DLD1 (cell line): Measurements from ENCODE around the gene CSF3R.
"Not testable (repeated sequence)": the region's sequence is repeated elsewhere in the genome, so short reads cannot be mapped to it uniquely, and the experiment has no call there.

Source experiments
- in situ Hi-C: cut with HindIII; loops from 2 replicates; pipeline ENCODE4 v1.10.0; 2017; ENCODE audit warnings: low sequenced_read_pairs

Gene CSF3R

DNA sequence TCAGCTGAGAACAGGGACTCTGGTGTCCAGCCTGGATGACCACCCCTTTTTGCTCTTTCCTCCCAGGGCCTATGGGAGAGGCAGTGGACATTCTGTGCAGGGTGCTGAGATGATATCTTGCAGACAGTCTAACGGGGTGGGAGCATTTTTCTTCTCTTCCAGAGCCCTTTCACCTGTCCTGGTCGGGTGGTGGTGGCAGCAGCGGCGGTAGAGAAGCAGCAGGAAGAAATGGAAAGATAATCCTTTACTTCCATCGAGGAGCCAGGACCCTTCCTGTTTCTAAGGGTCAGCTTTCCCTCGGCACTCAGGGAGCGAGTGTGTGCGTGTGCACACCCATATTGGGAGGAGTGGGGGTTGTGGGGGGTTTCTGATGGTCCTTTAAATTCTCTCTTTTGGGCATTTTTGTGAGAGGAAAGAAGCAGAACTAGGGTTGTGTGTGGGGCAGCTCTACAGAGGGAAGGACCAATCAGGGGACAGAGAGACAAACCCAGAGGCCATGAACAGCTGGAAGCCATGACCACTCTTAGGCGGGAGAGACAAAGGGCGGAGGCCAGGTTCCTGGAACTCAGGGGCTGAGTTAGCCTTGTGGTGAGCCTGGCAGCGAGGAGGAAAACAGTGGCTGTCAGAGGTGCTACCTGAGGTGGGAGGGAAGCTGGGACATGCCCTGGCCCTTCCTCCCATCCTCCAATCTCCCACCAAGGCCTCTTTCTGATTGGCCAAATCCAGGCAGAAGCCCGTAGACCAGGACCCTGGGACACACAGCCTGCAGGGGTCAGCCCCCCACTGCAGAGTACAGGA is 31.2 kb upstream of the CSF3R start:
- in situ Hi-C loops: no loop called here

DNA sequence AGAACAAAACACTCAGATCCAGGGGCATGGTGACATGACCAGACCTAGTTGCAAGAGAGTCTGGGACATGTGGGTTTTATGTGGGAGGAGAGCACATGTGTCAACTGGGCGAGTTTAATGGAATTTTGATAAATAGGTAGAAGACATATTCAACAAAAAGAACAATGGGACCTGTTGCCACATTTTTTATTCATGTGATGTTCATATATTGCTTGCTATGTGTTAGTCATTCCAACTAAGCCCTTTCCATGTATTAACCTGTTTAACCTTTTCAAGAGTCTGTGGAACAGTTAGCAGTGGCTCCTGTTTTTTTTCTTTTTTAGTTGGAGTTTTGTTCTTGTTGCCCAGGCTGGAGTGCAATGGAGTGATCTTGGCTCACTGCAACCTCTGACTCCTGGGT is 30.1 kb upstream of the CSF3R start:
- in situ Hi-C loops: no loop called here

GRCh38 chr1:36511804-36512798 is 29.4 kb upstream of the CSF3R start:
- in situ Hi-C loops: no loop called here

DNA sequence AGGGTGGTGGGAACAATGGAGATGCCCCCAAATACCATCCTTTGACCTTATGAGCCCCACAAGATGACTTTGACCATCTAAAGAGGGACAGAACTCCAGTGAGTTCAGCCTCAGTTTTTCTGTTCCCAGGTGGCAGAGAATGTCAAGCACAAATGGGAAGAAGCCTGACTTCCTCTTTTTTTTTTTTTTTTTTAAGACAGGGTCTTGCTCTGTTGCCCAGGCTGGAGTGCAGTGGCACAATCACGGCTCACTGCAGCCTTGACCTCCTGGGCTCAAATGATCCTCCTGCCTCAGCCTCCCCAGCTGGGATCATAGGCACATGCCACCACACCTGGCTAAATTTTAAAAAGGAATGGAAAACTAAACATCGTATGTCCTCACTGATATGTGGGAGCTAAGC is 28.5 kb upstream of the CSF3R start:
- in situ Hi-C loops: not testable (repeated sequence)

GRCh38 chr1:36510418-36510817 is 27.7 kb upstream of the CSF3R start:
- in situ Hi-C loops: no loop called here

- in situ Hi-C loops: no loop called here
Observed at GRCh38 chr1:36508257-36508656, 25.5 kb upstream of the CSF3R start.

DNA sequence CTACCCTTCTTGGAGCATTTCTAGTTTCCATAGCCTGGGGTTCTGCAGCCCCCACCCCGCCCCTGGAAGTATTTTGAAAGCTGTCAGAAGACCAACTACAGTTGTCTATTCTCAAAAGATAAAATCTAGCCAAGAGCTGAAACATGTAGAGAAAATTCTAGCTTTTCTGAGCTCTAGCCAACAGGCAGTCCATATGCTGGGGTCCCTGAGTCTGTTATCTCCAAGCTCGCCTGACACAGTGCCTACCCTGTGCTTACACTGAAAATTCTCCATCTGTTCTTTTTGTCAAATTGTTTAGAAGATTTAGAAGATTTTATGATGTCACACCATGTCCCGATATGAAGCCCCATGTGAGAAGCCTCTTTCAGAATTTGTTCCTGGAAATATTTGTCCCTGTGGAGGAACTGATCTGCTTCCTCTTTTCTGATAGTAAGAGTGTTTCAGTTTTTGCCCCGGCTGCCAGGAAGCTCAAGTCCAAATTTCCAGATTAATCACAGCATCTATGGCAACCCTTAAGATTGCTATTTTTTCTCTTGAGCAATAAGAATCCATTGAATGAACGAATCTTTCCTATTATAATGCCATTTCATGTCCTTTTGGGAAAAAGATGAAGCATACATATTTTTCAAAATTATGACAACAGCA is 23.7 kb upstream of the CSF3R start:
- in situ Hi-C loops: no loop called here

DNA sequence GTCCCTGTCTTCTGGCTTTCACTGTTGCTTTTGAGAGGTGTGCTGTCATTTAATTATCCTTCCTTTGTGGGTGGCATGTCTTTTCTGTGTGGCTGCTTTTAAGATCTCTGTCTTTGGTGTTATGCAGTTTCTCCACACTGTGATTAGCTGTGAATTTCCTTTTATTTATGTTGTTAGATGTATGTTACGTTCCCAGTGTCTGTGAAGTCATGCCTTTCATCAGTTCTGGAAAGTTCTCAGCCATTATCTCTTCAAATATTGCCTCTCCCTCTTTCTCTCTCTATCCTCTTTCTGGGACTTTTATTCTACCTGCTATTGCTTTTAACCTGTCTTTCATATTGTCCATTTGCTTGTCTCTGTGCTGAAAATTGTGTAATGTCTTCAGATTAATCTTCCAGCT is 21.0 kb upstream of the CSF3R start:
- in situ Hi-C loops: no loop called here

- in situ Hi-C loops: no loop called here
Observed at GRCh38 chr1:36503159-36503558, 20.4 kb upstream of the CSF3R start.

DNA sequence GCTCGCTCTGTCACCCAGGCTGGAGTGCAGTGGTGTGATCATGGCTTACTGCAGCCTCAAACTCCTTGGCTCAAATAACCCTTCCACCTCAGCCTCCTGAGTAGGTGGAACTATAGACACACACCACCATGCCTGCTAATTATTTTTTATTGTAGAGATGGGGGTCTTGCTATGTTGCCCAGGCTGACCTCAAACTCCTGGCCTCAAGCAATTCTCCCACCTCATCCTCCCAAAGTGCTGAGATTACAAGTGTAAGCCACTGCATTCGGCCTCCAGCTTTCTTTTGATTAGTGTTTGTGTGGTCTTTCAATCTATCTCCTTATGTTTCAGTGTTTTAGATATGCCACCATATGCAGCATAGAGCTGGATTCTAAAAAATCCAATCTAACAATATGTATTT is 19.9 kb upstream of the CSF3R start:
- in situ Hi-C loops: no loop called here

GRCh38 chr1:36501911-36502310 is 19.2 kb upstream of the CSF3R start:
- in situ Hi-C loops: not testable (repeated sequence)

- in situ Hi-C loops: no loop called here
Observed at GRCh38 chr1:36497207-36497606, 14.5 kb upstream of the CSF3R start.

DNA sequence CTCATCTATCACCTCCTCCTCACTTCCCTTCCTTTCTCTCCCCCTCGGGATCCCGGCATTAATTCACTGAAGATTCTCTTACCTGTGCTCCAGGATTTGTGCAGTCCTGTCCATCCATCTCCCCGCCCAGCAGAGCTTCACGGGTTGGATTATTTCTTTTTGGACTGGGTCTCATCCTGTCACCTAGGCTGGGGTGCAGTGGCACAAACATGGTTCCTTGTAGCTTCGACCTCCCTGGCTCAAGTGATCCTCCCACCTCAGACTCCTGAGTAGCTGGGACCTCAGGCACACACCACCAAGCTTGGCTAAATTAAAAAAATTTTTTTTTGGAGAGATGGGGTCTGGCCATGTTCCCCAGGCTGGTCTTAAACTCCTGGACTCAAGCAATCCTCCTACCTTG is 12.3 kb upstream of the CSF3R start:
- in situ Hi-C loops: no loop called here

- in situ Hi-C loops: no loop called here
Observed at GRCh38 chr1:36493524-36493923, 10.8 kb upstream of the CSF3R start.

DNA sequence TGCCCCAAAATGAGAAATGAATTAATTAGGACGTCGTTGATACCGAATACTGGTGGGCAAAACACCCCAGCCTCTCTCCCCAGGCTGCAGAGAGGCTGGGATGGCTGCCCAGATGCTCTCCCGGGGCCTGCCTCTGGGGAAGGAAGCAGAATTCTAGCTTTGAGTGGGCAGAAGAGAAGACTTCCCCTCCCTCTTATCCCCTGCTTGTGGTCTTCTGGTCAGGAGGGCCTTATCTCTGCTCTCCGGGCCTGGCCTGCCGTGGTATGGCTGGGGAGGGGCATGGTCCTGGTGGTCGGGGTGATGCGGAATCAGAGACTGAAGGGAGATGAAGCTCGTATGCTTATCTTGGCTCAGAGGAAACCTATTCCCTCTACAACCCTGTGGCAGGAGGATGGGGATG is 9.8 kb upstream of the CSF3R start:
- in situ Hi-C loops: no loop called here

DNA sequence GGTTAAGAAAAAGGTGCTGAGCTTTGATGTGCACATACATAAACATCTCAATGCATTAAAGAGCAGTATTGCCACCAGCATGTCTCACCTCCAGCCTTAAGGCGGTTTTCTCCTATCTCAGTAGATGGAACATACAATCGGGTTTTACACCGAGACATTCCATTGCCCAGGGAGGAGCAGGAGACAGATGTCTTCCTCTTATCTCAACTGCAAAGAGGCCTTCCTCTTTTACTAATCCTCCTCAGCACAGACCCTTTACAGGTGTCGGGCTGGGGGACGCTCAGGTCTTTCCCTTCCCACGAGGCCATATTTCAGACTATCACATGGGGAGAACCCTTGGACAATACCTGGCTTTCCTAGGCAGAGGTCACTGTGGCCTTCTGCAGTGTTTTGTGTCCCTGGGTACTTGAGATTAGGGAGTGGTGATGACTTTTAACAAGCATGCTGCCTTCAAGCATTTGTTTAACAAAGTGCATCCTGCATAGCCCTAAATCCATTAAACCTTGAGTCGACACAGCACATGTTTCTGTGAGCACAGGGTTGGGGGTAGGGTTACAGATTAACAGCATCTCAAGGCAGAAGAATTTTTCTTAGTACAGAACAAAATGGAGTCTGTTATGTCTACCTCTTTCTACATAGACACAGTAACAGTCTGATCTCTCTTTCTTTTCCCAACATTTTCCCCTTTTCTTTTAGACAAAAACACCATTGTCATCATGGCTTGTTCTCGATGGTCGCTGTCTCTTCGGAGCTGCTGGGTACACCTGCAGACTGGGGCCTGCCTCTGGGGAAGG is 6.7 kb upstream of the CSF3R start:
- in situ Hi-C loops: not testable (repeated sequence)

GRCh38 chr1:36487906-36488305 is 5.2 kb upstream of the CSF3R start:
- in situ Hi-C loops: no loop called here

DNA sequence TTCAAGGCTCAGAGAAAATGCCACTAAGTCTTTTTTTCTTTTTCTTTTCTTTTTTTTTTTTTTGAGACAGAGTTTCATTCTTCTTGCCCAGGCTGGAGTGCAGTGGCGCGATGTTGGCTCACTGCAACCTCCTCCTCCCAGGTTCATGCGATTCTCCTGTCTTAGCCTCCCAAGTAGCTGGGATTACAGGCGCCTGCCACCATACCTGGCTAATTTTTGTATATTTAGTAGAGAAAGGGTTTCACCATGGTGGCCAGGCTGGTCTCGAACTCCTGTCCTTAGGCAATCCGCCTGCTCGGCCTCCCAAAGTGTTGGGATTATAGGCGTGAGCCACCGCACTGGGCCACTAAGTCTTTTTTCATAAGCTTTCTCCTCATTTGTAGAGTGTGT is 4.6 kb upstream of the CSF3R start:
- in situ Hi-C loops: not testable (repeated sequence)

DNA sequence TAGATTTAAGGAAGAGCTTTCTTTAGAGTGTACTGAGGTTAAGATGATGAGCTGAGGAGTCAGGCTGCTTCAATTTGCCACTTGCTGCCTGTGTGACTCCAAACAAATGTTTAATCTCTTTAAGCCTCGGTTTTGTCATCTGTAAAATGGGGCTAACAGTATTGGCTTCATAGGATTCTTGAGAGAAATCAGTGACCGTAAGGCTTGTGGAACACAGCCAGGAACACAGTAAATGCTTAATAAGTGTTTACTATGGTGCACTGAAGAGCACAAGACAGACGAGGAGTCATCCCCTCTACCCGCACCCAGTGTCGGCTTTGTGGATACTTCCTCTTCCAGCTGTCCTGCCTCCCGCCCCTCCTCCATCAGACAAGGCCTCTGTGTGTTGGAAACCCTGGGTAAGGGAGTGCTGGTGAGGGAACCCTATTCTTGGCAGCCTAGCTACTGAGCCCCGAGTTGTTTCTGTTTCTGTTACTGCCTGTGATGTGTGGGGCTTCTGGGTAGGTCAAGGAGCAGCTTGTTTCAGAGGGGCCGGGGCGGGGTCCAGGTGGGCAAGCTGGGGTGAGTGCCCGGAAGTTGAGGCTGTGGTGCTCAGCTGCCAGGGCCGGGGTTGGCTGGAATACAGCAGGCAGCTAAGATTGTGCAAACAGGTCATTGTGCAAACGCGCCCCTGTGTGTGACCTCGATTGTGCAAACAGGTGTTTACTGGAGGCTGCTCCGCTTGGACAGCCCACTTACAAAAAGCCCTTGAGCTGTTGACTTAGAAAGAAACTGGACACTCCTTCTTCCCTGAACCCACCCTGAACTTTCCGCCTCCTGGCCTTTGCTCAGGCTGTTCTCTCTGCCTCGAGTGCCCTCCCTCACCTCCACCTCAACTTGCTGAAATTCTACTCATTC is 4.0 kb upstream of the CSF3R start:
- in situ Hi-C loops: no loop called here

- in situ Hi-C loops: no loop called here
Observed at GRCh38 chr1:36486093-36486438, 3.4 kb upstream of the CSF3R start.
